Activated CD8-positive, alpha-beta memory T cell treated with anti-CD3 and anti-CD28 coated beads for 4 hours (primary cell): Measurements from ENCODE around the gene CFAP100.

Source experiments
- DNase-seq, 2 donors: peaks; one replicate each; pipeline ENCODE4 v3.0.0-alpha.2; 2020; ENCODE audit warnings: low read depth in 2 of 2

CFAP100 gene

DNA sequence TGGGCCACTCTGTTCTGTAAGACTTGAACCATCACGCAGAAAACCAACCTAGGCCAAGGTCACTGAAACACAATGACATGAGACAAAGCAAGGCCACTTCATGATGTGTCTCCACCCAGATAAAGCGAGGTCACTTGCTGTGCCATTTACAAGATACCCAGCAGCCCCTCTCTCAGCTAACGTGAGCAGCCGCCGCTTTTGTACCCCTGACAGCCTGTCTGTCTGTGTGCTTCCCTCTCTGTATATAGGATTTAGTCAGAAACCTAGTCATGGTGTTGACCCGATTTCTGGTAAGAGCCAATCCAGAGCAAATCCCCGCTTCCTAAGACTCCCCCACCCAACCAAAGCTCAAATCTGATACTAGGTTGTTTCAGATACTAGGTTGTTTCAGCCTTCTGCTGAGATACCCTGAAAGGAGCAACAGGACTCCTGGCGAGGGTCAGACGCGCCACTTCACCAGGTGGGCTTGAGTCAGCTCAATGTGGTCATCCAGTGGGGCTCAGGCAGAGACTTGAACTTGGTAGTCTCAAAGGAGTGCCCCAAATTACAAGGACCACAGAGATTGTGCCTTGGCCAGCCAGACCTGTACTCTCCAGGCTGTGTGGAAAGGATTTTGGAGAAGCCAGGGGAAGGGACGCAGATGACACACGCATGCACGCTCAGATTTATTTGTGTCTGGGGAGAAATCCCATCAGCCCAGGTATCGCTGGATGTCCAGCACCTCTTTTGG lies 84.0 kb downstream of the CFAP100 start:
- DNase-seq, result no peak

DNA sequence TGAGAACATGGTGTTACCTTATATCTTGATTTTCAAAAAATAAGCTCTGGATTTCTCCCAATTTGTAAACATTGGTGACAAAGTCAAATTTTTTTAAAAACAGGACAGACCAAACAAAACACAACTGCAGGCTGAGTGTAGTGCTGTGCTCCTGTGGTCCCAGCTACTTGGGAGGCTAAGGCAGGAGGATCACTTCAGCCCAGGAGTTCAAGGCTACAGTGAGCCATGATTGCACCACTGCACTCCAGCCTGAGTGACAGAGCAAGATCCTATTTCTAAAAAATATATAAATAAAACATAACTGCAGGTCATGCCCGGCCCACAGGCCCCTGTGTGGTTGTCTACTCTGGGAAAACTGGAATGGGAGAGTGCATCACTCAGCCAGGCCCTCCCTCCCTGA lies 84.9 kb downstream of the CFAP100 start:
- no peak for DNase-seq

DNA sequence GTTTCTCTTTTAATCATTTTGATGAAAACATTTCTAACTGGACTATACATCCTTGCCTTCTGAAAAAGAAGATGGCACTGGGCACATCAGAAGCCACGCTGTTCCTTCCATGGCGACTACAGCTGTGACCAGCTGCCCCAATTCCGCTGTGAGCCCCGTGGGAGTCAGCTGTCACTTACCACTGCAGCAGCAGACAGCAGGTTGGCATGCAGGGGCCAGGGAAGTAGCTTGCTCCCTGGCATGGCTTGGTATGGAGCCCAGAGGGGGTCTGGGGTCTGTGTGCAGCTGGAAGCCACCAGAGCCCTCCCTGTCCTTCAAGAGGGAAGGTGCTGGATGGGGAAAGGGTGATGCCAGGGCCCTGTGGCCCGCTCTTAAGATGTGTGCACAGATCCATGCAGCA lies 85.5 kb downstream of the CFAP100 start:
- DNase-seq, result no peak

DNA sequence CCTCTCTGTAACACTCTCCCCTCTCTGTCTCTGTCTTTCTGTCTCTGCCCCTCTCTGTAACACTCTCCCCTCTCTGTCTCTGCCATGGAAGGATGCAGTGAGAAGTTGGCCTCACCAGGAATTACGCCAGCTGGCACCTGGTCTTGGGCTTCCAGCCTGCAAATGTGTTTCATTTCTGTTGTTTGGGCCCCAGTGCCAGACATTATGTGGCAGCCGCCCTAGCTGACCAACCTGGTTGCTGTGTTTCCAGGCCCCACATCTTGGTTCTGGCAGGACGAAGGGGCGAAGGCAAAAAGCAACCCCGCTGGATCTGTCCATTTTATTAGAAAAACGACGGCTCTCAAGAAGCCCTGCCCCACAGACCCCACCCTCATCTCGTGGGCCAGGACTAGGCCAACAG lies 86.2 kb downstream of the CFAP100 start:
- no peak for DNase-seq

DNA sequence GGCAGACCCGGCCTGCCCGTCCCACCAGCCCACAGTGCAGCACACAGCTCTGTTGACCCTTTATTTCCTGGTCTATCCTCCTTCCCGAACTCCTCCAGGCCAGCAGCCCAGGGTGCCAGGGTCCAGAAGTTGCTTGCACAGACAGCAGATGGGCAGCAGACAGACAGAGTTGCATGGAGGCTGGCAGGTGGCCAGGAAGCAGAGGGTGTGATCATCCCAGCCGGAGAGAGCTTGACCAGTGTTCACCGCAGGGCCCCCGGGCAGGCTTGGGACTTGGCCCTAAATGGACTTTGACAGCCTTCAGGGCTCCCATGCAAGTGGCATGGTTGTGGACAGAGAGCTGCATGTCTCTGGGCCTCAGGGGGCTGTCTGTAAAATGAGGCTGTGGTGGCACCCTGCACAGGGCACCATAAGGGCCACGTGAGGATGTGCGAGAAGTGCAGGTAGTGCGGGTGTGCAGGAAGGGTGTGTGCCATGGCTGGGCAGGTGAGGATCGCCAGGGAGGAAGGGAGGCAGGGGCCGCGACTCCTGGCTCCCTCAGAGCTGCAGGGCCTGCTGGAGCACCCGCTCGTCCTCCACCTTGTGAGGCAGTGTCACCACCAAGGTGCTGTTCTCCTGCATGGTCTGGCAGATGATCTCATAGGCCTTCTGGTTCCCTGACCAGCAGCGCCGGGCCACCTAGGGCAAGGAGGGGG lies 87.2 kb downstream of the CFAP100 start:
- no peak for DNase-seq

DNA sequence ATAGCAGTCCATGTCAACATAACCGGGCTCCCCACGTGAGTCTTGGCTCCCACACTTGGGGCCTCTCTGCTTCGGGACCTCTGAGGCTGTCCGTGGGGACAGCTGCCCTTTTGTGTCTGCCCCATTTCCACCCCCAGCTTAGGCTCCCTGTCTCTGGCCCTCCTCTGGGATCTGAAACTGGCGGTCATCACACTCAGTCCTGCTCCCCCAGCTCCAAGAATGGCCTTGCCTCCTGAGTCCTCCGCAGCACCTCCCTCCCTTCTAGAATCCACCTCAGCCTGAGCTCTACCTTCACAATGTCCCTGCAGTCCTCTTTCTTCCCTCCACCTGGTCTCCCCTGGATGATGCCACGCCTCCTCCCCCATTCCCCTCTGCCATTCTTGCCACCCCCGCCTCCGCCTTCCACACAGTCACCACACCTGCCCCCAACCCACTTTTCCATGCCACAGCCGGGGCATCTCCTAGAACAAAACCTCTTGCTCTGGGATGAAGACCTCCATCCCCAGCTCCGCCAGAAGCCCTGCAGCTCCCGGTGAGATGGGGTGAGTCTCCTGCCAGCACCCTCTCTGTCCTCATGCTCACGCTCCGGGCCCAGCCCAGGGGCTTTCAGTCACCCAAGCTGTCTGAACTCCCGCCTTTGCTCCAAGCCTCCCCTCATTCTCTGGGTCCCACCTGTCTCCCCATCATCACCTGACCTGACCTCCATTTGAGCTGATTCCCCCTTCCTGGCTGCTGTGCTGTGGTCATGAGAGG lies 88.0 kb downstream of the CFAP100 start:
- no peak for DNase-seq

DNA sequence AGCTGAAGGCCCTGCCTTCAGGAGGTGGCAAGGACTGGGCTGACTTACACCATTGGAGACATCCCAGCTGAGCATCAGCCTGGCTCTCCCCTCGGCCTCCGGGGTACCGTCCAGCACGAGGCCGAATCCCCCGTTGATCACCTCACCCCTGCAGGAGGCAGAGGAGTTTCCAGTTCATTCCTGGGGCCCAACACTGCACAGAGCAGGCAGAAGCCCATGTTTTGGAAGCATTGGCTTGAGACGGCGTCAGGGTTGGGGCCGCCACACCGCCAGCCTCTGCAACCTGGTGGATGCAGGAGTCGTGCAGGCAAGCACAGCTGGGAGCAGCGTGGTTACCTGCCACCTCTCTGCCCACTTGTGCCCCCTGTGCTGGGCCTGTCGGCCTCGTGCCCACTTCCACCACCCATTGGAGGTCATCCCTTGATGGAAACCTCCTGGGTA lies 88.6 kb downstream of the CFAP100 start:
- DNase-seq, result no peak

DNA sequence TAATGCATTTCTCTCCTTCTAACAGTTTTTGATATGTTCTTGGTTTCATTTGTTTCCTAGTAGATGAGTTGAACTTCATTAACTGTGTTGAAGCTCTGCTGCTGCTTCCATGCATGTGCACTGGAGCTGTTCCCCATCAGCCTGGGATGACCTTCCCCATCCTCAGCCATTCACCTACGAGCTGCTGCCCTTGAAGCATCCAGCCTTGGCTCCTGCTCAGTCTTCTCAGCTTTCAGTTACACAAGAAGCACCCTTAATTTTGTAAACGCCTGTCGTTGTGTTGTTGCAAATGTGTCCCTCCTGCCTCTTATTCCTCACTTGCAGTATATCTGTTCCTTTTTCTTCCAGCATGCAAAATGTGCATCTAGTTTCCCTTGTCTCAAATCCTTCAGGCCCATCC lies 89.4 kb downstream of the CFAP100 start:
- DNase-seq, result no peak

DNA sequence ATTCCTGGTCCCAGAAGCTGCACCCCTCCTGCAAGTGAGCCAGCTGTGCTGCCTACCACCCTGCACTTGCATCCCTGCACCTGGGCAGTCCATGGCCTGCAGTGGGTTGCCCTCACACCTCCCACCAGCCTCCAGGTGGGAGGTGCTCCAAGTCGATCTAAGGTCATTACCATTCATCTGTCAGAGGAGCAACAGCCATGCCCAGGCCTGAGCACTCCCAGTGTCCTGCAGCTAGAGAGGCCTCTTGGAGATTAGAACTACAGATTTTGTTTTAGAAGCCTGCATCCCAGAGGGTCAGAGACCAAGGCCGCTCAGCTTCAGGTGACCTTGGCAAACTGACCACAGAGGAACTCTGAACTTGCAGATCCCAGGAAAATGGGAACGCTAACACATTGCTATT lies 90.0 kb downstream of the CFAP100 start:
- no peak for DNase-seq

DNA sequence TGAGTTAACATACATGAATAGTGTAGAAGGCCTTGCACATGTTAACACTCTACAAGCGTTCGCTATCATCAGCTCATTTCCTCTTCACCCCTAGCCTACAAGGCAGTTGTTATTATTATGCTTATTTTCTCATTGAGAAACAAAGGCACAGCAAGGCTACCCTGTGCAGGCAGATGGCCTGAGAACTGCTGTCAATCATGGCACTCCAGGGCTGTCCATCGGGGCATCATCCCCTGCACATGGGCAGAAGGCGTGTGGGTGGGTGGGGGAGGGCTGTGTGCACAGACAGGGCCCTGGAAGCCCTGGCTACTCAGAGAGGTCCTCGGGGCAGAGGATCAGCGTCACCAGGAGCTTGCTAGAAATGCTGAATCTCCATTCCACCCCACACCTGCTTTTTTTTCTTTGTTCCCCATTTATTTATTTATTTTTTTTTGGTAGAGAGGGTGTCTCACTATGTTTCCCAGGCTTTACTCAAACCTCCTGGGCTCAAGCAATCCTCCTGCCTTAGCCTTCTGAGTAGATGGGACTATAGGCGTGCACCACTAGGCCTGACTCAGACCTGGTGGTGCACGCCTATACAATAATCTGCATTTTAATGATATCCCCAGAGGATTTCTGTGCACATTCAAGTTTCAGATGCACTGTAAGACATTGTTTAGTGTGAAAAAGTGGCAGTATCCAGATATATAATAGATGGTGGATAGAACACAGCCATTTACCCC lies 90.6 kb downstream of the CFAP100 start:
- DNase-seq, result no peak

DNA sequence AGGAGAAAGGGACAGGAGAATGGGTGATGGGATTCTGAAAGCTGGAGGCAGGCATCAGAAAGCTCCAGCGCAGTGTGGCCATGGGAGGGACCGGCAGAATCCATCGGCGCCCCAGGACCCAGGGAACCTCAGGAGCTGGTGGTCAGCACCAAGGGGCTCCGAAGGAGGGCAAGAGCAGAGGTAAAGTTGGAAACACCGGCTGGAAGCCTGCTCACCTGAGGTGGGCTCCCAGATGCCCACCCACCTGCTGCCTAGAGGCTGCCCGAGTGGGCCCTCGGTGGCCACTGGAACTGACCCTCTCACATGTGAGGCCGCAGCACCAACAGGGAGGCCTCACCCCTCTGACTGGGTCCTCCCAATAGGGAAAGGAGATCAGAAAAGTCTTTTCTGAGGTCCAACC lies 91.2 kb downstream of the CFAP100 start:
- no peak for DNase-seq
